Uterine smooth muscle cell (primary cell): ENCODE results near the gene SLC27A5. TPM values are rescaled to one million over a fixed set of nuclear protein-coding genes. Genes with fewer than 3 reads are reported as not detected.

ENCODE experiments used
- total RNA-seq: library from RNA; depleted of rRNA; stranded (reverse); fragments of >200 nt; gene quantifications from 2 replicates; pipeline ENCODE4 v1.2.3, GENCODE V29; 2014

Gene SLC27A5
- 2.9 and 4.2 TPM in 2 replicates for total RNA-seq

GRCh38 chr19:58511353-58512208 is at the start of gene SLC27A5:
Gene SLC27A5, minus strand, starts transcription at chr19:58511992. Its CDS starts 37 bp downstream, at chr19:58511955.

GRCh38 chr19:58558066-58558622 is 46.4 kb upstream of the SLC27A5 start, which contains the start of gene UBE2M:
Gene UBE2M, minus strand, starts transcription at chr19:58558611. Its CDS starts 230 bp downstream, at chr19:58558381.

GRCh38 chr19:58554494-58555368 is 42.9 kb upstream of the SLC27A5 start, which contains the start of gene CHMP2A:
Gene CHMP2A, minus strand, starts transcription at chr19:58555105. Its CDS starts 893 bp downstream, at chr19:58554212.

GRCh38 chr19:58543826-58544590 is 32.2 kb upstream of the SLC27A5 start, which contains the start of gene TRIM28:
Gene TRIM28, plus strand, starts transcription at chr19:58544064. Its CDS starts 694 bp downstream, at chr19:58544758.

GRCh38 chr19:58519355-58520256 is 7.8 kb upstream of the SLC27A5 start, which contains the start of gene ZBTB45:
Gene ZBTB45, minus strand, starts transcription at chr19:58519810. Its CDS starts 2,137 bp downstream, at chr19:58517673.

GRCh38 chr19:58475714-58476497 is 35.9 kb downstream of the SLC27A5 start, which contains the start of gene ZNF446:
Gene ZNF446, plus strand, starts transcription at chr19:58476352. Its CDS starts 867 bp downstream, at chr19:58477219.

GRCh38 chr19:58466760-58467589 is 44.8 kb downstream of the SLC27A5 start, which contains the start of gene ZNF324:
Gene ZNF324, plus strand, starts transcription at chr19:58467080. Its CDS starts 2,106 bp downstream, at chr19:58469186.

GRCh38 chr19:58451358-58452101 is 60.3 kb downstream of the SLC27A5 start, which contains the start of gene ZNF324B:
Gene ZNF324B, plus strand, starts transcription at chr19:58451622. Its CDS starts 2,080 bp downstream, at chr19:58453702.

Other genes with a start within 250 kb of the SLC27A5 start
- 3.4 and 4.2 TPM in 2 replicates for gene ZNF8, start 233.0 kb downstream of the SLC27A5 start, total RNA-seq
- 32.6 and 37.5 TPM in 2 replicates for gene ERVK3-1, start 206.6 kb downstream of the SLC27A5 start, total RNA-seq
- 3.1 and 3.2 TPM in 2 replicates for gene ZSCAN22, start 185.0 kb downstream of the SLC27A5 start, total RNA-seq
- gene A1BG, start 158.5 kb downstream of the SLC27A5 start, total RNA-seq = 10.4 and 16.0 TPM in 2 replicates
- gene ZNF497, start 149.2 kb downstream of the SLC27A5 start, total RNA-seq = 0.89 and 1.4 TPM in 2 replicates
- gene ZNF837, start 131.0 kb downstream of the SLC27A5 start, total RNA-seq = 3.1 and 3.5 TPM in 2 replicates
- 1,967 and 1,989 TPM in 2 replicates for gene RPS5, start 124.7 kb downstream of the SLC27A5 start, total RNA-seq
- 0.37 TPM in 1 of 2 replicates, not detected in the other for gene RNF225, start 116.3 kb downstream of the SLC27A5 start, total RNA-seq
- gene ZNF584, start 103.3 kb downstream of the SLC27A5 start, total RNA-seq = 16.7 and 18.0 TPM in 2 replicates
- 9.2 and 10.6 TPM in 2 replicates for gene ZNF132, start 71.8 kb downstream of the SLC27A5 start, total RNA-seq
- 10.0 and 12.1 TPM in 2 replicates for gene ZNF324B, start 60.4 kb downstream of the SLC27A5 start, total RNA-seq
- 15.9 and 17.0 TPM in 2 replicates for gene ZNF324, start 44.9 kb downstream of the SLC27A5 start, total RNA-seq
- gene ZNF446, start 35.6 kb downstream of the SLC27A5 start, total RNA-seq = 8.3 and 12.1 TPM in 2 replicates
- 7.7 and 8.0 TPM in 2 replicates for gene ZBTB45, start 7.8 kb upstream of the SLC27A5 start, total RNA-seq
- 265 and 355 TPM in 2 replicates for gene TRIM28, start 32.1 kb upstream of the SLC27A5 start, total RNA-seq
- gene CHMP2A, start 43.1 kb upstream of the SLC27A5 start, total RNA-seq = 115 and 140 TPM in 2 replicates
- 60.9 and 92.1 TPM in 2 replicates for gene UBE2M, start 46.6 kb upstream of the SLC27A5 start, total RNA-seq
- 13.8 and 19.1 TPM in 2 replicates for gene MZF1, start 61.3 kb upstream of the SLC27A5 start, total RNA-seq